PC-9 (cell line): Measurements from ENCODE around the gene CYB561. TPM values are rescaled to one million over a fixed set of nuclear protein-coding genes. Genes with fewer than 3 reads are reported as not detected.

Experiments used
- BruUV-seq: library from RNA; stranded (reverse); fragments of 400-500 nt; replicated peaks from 2 replicates; lab custom pipeline; 2021; lab: Mats Ljungman, UMichigan
- CTCF ChIA-PET: fragments of 300-600 bp; sonication (Branson Sonifier 250); formaldehyde crosslinking; loops from one replicate; lab custom pipeline; 2022; ENCODE audit warnings: antibody characterized with exemption; lab: Charles Lee
- POLR2A ChIA-PET: fragments of 300-600 bp; sonication (Branson Sonifier 250); formaldehyde crosslinking; loops from one replicate; lab custom pipeline; 2022; ENCODE audit warnings: antibody characterized with exemption; ENCODE audit not compliant: unreplicated experiment; lab: Charles Lee
- DNase-seq, 2 experiments: peaks; one replicate each; pipeline versions ENCODE4 v3.0.0 to v3.0.0-alpha.2; 2015 to 2022; ENCODE audit warnings: mixed read lengths in 1 of 2
- H2AFZ ChIP-seq: fragments of 200-600 bp; sonication (generic); 2 replicates; pipeline ENCODE4 v1.8.1; 2017; ENCODE audit warnings: antibody characterized with exemption
- H3F3A ChIP-seq: fragments of 200-600 bp; sonication (generic); 2 replicates; pipeline ENCODE4 v1.8.1; 2017; ENCODE audit warnings: antibody characterized with exemption, mild to moderate bottlenecking, low read depth; ENCODE audit not compliant: insufficient read depth
- H3K27ac ChIP-seq: fragments of 200-600 bp; sonication (generic); 2 replicates; pipeline ENCODE4 v1.6.1; 2016; ENCODE audit warnings: mixed run types
- H3K27me3 ChIP-seq: fragments of 200-600 bp; sonication (generic); 2 replicates; pipeline ENCODE4 v1.6.1; 2016; ENCODE audit warnings: low read depth, mixed run types; ENCODE audit not compliant: insufficient read depth
- H3K36me3 ChIP-seq: fragments of 200-600 bp; sonication (generic); 2 replicates; pipeline ENCODE4 v1.6.1; 2016; ENCODE audit warnings: low read depth, mixed run types
- H3K4me1 ChIP-seq: fragments of 200-600 bp; sonication (generic); replicated peaks from 2 replicates; pipeline ENCODE4 v1.6.1; 2016; ENCODE audit warnings: mixed run types; ENCODE audit not compliant: insufficient read depth
- H3K4me2 ChIP-seq: fragments of 200-600 bp; sonication (generic); 2 replicates; pipeline ENCODE4 v1.6.1; 2017; ENCODE audit warnings: mixed run types
- H3K4me3 ChIP-seq: fragments of 200-600 bp; sonication (generic); 2 replicates; pipeline ENCODE4 v1.6.1; 2016; ENCODE audit warnings: mixed run types
- H3K79me2 ChIP-seq: fragments of 200-600 bp; sonication (generic); 2 replicates; pipeline ENCODE4 v1.6.1; 2017; ENCODE audit warnings: low read depth, mixed run types
- H3K9me2 ChIP-seq: fragments of 200-600 bp; sonication (generic); 2 replicates; pipeline ENCODE4 v1.8.1; 2017; ENCODE audit warnings: mild to moderate bottlenecking; ENCODE audit not compliant: insufficient read depth
- H3K9me3 ChIP-seq: fragments of 200-600 bp; sonication (generic); 2 replicates; pipeline ENCODE4 v1.8.1; 2016; ENCODE audit warnings: low read depth; ENCODE audit not compliant: insufficient read depth
- H4K20me1 ChIP-seq: fragments of 200-600 bp; sonication (generic); 2 replicates; pipeline ENCODE4 v1.8.1; 2017; ENCODE audit not compliant: insufficient read depth
- EZH2 ChIP-seq: fragments of 200-600 bp; sonication (generic); IDR thresholded peaks from 2 replicates; pipeline ENCODE4 v1.8.0; 2017; ENCODE audit warnings: antibody characterized with exemption, low read depth
- intact Hi-C: fragments of 100-400 bp; cut with micrococcal nuclease; formaldehyde crosslinking; loops from one replicate; pipeline ENCODE4 v1.10.0; 2022; ENCODE audit not compliant: unreplicated experiment
- total RNA-seq: library from RNA; stranded (reverse); gene quantifications from 2 replicates; pipeline ENCODE4 v1.2.3, GENCODE V29; 2021
- TF ChIP-seq, protein P1 (sequence below): fragments of 200-600 bp; sonication (generic); conservative IDR thresholded peaks from 2 replicates; pipeline ENCODE4 v1.6.1; 2017; ENCODE audit warnings: mixed run types, antibody characterized with exemption, mild to moderate bottlenecking, moderate library complexity

Gene CYB561
- total RNA-seq, 1 experiment from 2014 or later = 71.6 TPM

DNA sequence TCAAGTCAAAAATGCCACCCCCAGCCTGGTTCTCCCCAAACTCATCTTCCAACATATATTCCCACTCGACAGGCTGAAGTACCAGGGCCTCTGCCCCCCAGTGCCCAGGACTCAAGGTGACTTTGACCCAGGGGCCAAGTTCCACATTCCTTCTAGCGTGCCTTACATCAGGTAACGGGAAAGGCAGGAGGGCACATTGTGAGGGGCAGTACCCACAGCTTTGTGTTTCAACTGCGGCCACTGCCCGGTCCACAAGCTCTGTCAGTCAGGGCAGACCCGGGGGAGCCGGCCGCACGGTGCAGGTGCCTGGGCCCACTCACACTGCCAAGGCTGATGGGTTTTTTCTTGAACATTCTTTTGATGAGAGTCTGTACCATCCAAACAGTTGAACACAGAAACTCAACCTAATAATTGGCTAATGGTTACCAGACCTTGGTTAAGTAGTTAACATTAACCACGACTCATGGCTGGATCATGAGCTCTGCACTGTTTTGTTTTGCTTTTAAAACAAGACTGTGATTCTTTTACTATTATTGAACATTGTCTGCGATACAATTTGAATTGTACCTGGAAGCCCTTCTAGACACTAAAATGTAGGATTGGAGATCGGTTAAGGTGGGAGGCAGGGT is 48.3 kb upstream of the CYB561 start:
- no peaks in the 10 kb centered on the region for H3K9me2 ChIP-seq
- DNase-seq = no peak
- no peaks in the 10 kb centered on the region for H3K4me1 ChIP-seq
- intact Hi-C loops = no loop called here
- H3K36me3 ChIP-seq = no peaks in the 10 kb centered on the region
- ChIA-PET CTCF (no interaction called here), POLR2A (no interaction called here)
- no peaks in the 10 kb centered on the region for H3K9me3 ChIP-seq
- H3F3A ChIP-seq = no peaks in the 10 kb centered on the region
- H3K27ac ChIP-seq = no peak overlapping the region
- no peak overlapping the region for H2AFZ ChIP-seq
- no peak overlapping the region for H3K4me3 ChIP-seq
- BruUV-seq = no TSS peak
- H4K20me1 ChIP-seq = no peaks in the 10 kb centered on the region
- peaks cover 61% of the 10 kb centered on the region for H3K27me3 ChIP-seq
- no peaks in the 10 kb centered on the region for H3K79me2 ChIP-seq
- no peak overlapping the region for H3K4me2 ChIP-seq
- no peak for TF ChIP-seq EZH2
- TF ChIP-seq, protein P1, sequence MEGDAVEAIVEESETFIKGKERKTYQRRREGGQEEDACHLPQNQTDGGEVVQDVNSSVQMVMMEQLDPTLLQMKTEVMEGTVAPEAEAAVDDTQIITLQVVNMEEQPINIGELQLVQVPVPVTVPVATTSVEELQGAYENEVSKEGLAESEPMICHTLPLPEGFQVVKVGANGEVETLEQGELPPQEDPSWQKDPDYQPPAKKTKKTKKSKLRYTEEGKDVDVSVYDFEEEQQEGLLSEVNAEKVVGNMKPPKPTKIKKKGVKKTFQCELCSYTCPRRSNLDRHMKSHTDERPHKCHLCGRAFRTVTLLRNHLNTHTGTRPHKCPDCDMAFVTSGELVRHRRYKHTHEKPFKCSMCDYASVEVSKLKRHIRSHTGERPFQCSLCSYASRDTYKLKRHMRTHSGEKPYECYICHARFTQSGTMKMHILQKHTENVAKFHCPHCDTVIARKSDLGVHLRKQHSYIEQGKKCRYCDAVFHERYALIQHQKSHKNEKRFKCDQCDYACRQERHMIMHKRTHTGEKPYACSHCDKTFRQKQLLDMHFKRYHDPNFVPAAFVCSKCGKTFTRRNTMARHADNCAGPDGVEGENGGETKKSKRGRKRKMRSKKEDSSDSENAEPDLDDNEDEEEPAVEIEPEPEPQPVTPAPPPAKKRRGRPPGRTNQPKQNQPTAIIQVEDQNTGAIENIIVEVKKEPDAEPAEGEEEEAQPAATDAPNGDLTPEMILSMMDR = no peak

GRCh38 chr17:63493411-63493810 is 47.3 kb upstream of the CYB561 start:
- H3K9me3 ChIP-seq = no peaks in the 10 kb centered on the region
- no peaks in the 10 kb centered on the region for H3K36me3 ChIP-seq
- no peak overlapping the region for H2AFZ ChIP-seq
- no peaks in the 10 kb centered on the region for H4K20me1 ChIP-seq
- no peak for DNase-seq
- ChIA-PET POLR2A (no interaction called here), CTCF (no interaction called here)
- no peaks in the 10 kb centered on the region for H3F3A ChIP-seq
- H3K9me2 ChIP-seq = no peaks in the 10 kb centered on the region
- H3K4me2 ChIP-seq = no peak overlapping the region
- intact Hi-C loops = no loop called here
- BruUV-seq = no TSS peak
- TF ChIP-seq, protein P1 = no peak
- no peak for TF ChIP-seq EZH2
- no peaks in the 10 kb centered on the region for H3K79me2 ChIP-seq
- H3K27ac ChIP-seq = no peak overlapping the region
- H3K4me3 ChIP-seq = no peak overlapping the region
- no peaks in the 10 kb centered on the region for H3K4me1 ChIP-seq
- H3K27me3 ChIP-seq = peaks cover 68% of the 10 kb centered on the region

DNA sequence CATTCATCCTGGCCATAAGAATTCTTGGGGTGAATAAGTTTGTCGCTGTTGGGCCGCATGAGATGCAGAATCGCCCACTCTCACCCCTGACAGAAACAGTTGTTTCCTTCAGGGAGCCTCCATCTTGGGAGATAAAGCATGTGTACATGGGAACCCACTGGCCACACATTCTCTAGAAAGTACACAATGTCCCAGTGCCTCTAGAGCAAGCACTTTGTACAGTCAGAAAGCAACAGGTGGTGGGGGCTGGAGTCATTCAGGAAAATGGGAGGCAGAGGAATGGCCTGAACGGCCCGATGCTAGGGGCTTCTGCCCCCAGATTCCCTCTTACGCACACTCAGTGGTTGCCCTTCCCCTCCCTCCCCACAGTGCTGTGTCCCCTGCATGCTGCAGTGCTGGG is 46.8 kb upstream of the CYB561 start:
- H3K9me2 ChIP-seq = no peaks in the 10 kb centered on the region
- CTCF ChIA-PET = no interaction called here

More for the DNA sequence above, 46.8 kb upstream of the CYB561 start:
- H3K4me2 ChIP-seq = no peak overlapping the region
- no peak for TF ChIP-seq EZH2
- TF ChIP-seq, protein P1 = no peak
- H3K9me3 ChIP-seq = no peaks in the 10 kb centered on the region
- H3K4me1 ChIP-seq = no peaks in the 10 kb centered on the region
- no TSS peak for BruUV-seq
- intact Hi-C loops = no loop called here
- H4K20me1 ChIP-seq = no peaks in the 10 kb centered on the region
- no peak overlapping the region for H3K27ac ChIP-seq
- DNase-seq = no peak
- no peaks in the 10 kb centered on the region for H3K36me3 ChIP-seq
- H3K4me3 ChIP-seq = no peak overlapping the region
- POLR2A ChIA-PET = no interaction called here
- no peaks in the 10 kb centered on the region for H3K79me2 ChIP-seq
- H3F3A ChIP-seq = no peaks in the 10 kb centered on the region
- peaks cover 69% of the 10 kb centered on the region for H3K27me3 ChIP-seq
- no peak overlapping the region for H2AFZ ChIP-seq
